GM23338 (cell line): ENCODE measurements around the gene MYOF. TPM values are rescaled to one million over a fixed set of nuclear protein-coding genes. Genes with fewer than 3 reads are reported as not detected.

ENCODE experiments used
- ATAC-seq: fragments of 200-7000 bp; cut with Tn5 transposase; 3 replicates; pipeline ENCODE4 v1.9.1; 2020
- DNase-seq: peaks from one replicate; pipeline ENCODE4 v3.0.0-alpha.2; 2015; ENCODE audit warnings: low spot score
- H2AFZ ChIP-seq: fragments of 200-600 bp; sonication (generic); 2 replicates; pipeline ENCODE4 v1.8.0; 2016; ENCODE audit warnings: antibody characterized with exemption, mild to moderate bottlenecking, moderate library complexity
- H3F3A ChIP-seq: fragments of 200-600 bp; sonication (generic); replicated peaks from 2 replicates; pipeline ENCODE4 v1.8.0; 2017; ENCODE audit warnings: antibody characterized with exemption, mixed run types, low read depth
- H3K27ac ChIP-seq: fragments of 200-600 bp; sonication (generic); 2 replicates; pipeline ENCODE4 v1.6.1; 2016; ENCODE audit warnings: low read depth
- H3K27me3 ChIP-seq: fragments of 200-600 bp; sonication (generic); 2 replicates; pipeline ENCODE4 v1.8.0; 2016; ENCODE audit warnings: mild to moderate bottlenecking, mixed run types, moderate library complexity; ENCODE audit not compliant: insufficient read depth
- H3K36me3 ChIP-seq: fragments of 200-600 bp; sonication (generic); 2 replicates; pipeline ENCODE4 v1.8.0; 2016; ENCODE audit warnings: mild to moderate bottlenecking; ENCODE audit not compliant: insufficient read depth
- H3K4me1 ChIP-seq: fragments of 200-600 bp; sonication (generic); 2 replicates; pipeline ENCODE4 v1.8.0; 2016; ENCODE audit warnings: mild to moderate bottlenecking, moderate library complexity; ENCODE audit not compliant: insufficient read depth
- H3K4me2 ChIP-seq: fragments of 200-600 bp; sonication (generic); 2 replicates; pipeline ENCODE4 v1.7.1; 2017; ENCODE audit warnings: mixed run types
- H3K4me3 ChIP-seq: fragments of 200-600 bp; sonication (generic); 2 replicates; pipeline ENCODE4 v1.6.1; 2016; ENCODE audit warnings: mixed run types
- H3K79me2 ChIP-seq: fragments of 200-600 bp; sonication (generic); replicated peaks from 2 replicates; pipeline ENCODE4 v1.8.0; 2017; ENCODE audit warnings: mild to moderate bottlenecking; ENCODE audit not compliant: insufficient read depth
- H3K9me2 ChIP-seq: fragments of 200-600 bp; sonication (generic); 2 replicates; pipeline ENCODE4 v1.8.0; 2017; ENCODE audit not compliant: insufficient read depth
- H4K20me1 ChIP-seq: fragments of 200-600 bp; sonication (generic); replicated peaks from 2 replicates; pipeline ENCODE4 v1.8.0; 2017; ENCODE audit warnings: mild to moderate bottlenecking; ENCODE audit not compliant: insufficient read depth
- H3K27ac Mint-ChIP-seq: 2 replicates; pipeline ENCODE4 v1.8.0; 2020; ENCODE audit warnings: inconsistent platforms, mild to moderate bottlenecking, moderate library complexity, mixed read lengths
- H3K27me3 Mint-ChIP-seq: 3 replicates; pipeline ENCODE4 v1.8.0; 2022; ENCODE audit warnings: low read depth, mild to moderate bottlenecking, moderate library complexity, mixed read lengths, inconsistent platforms; ENCODE audit not compliant: insufficient read depth, poor library complexity
- H3K36me3 Mint-ChIP-seq: 3 replicates; pipeline ENCODE4 v1.8.0; 2021; ENCODE audit warnings: low read depth, mild to moderate bottlenecking, inconsistent platforms, moderate library complexity, mixed read lengths
- H3K4me1 Mint-ChIP-seq: 3 replicates; pipeline ENCODE4 v1.8.0; 2020; ENCODE audit warnings: mild to moderate bottlenecking, inconsistent platforms, mixed read lengths
- H3K4me3 Mint-ChIP-seq: 3 replicates; pipeline ENCODE4 v1.8.0; 2021; ENCODE audit warnings: moderate library complexity, mild to moderate bottlenecking, inconsistent platforms, mixed read lengths
- H3K9me3 Mint-ChIP-seq: 3 replicates; pipeline ENCODE4 v1.8.0; 2020; ENCODE audit warnings: moderate library complexity, mild to moderate bottlenecking, inconsistent platforms, mixed read lengths
- CREB1 ChIP-seq: fragments of 250-450 bp; sonication (Bioruptor Pico); IDR thresholded peaks from 2 replicates; pipeline ENCODE4 v1.5.0; 2020; ENCODE audit warnings: low read depth, mild to moderate bottlenecking, moderate library complexity
- EZH2 ChIP-seq: fragments of 200-600 bp; sonication (generic); IDR thresholded peaks from one replicate; pipeline ENCODE4 v1.8.0; 2017; ENCODE audit warnings: antibody characterized with exemption, mild to moderate bottlenecking, low read depth; ENCODE audit not compliant: unreplicated experiment
- EZH2phosphoT487 ChIP-seq: fragments of 200-600 bp; sonication (generic); IDR thresholded peaks from one replicate; pipeline ENCODE4 v1.8.1; 2018; ENCODE audit warnings: antibody characterized with exemption; ENCODE audit not compliant: unreplicated experiment
- JUNB ChIP-seq: IDR thresholded peaks from one replicate; pipeline ENCODE4 v1.6.1; 2016; ENCODE audit warnings: antibody characterized with exemption; ENCODE audit not compliant: unreplicated experiment
- NANOG ChIP-seq: IDR thresholded peaks from 2 replicates; pipeline ENCODE4 v1.6.1; 2016; ENCODE audit warnings: antibody characterized with exemption, borderline replicate concordance
- POLR2AphosphoS5 ChIP-seq: IDR thresholded peaks from 2 replicates; pipeline ENCODE4 v1.6.1; 2016; ENCODE audit warnings: antibody characterized with exemption, low read depth
- STAT1 ChIP-seq: IDR thresholded peaks from one replicate; pipeline ENCODE4 v1.6.1; 2016; ENCODE audit warnings: antibody characterized with exemption; ENCODE audit not compliant: unreplicated experiment
- ZNF114 ChIP-seq: fragments of 250-450 bp; sonication (Bioruptor Pico); IDR thresholded peaks from 2 replicates; pipeline ENCODE4 v1.5.0; 2020; ENCODE audit warnings: mild to moderate bottlenecking, moderate library complexity
- ZNF331 ChIP-seq: fragments of 250-450 bp; sonication (Bioruptor Pico); IDR thresholded peaks from 2 replicates; pipeline ENCODE4 v1.5.0; 2020; ENCODE audit warnings: low read depth, mild to moderate bottlenecking, moderate library complexity
- polyA plus RNA-seq: library from polyadenylated mRNA; unstranded; fragments of >200 nt; fragmentation: Nextera tagmentation; extraction: Ambion mirVana; gene quantifications from 2 replicates; pipeline ENCODE4 v1.2.1, GENCODE V29; 2016
- total RNA-seq: library from RNA; depleted of rRNA; stranded (reverse); fragments of >200 nt; shearing (Covaris generic); gene quantifications from 2 replicates; pipeline ENCODE4 v1.2.3, GENCODE V29; 2014
- TF ChIP-seq, protein P1 (sequence below): IDR thresholded peaks from one replicate; pipeline ENCODE4 v1.6.1; 2018; ENCODE audit warnings: antibody characterized with exemption; ENCODE audit not compliant: unreplicated experiment
- TF ChIP-seq, protein P2 (sequence below): fragments of 250-450 bp; sonication (Bioruptor Pico); IDR thresholded peaks from 2 replicates; pipeline ENCODE4 v1.5.0; 2020; ENCODE audit warnings: mild to moderate bottlenecking, moderate library complexity
- TF ChIP-seq, protein P3 (sequence below), 2 experiments: fragments of 200-600 bp in 1 of 2; sonication (generic) in 1 of 2; conservative IDR thresholded peaks; 2 replicates each; pipeline versions ENCODE4 v1.5.1 to v1.6.1; 2016 to 2017; ENCODE audit warnings: antibody characterized with exemption in 2 of 2, low read depth in 2 of 2, mild to moderate bottlenecking in 2 of 2, moderate library complexity in 1 of 2
- TF ChIP-seq, protein P4 (sequence below): IDR thresholded peaks from 2 replicates; pipeline ENCODE4 v1.6.1; 2016; ENCODE audit warnings: antibody characterized with exemption

MYOF gene
- total and polyA plus RNA-seq, 2 experiments from 2014 or later = 0.82 to 1.4 TPM

DNA sequence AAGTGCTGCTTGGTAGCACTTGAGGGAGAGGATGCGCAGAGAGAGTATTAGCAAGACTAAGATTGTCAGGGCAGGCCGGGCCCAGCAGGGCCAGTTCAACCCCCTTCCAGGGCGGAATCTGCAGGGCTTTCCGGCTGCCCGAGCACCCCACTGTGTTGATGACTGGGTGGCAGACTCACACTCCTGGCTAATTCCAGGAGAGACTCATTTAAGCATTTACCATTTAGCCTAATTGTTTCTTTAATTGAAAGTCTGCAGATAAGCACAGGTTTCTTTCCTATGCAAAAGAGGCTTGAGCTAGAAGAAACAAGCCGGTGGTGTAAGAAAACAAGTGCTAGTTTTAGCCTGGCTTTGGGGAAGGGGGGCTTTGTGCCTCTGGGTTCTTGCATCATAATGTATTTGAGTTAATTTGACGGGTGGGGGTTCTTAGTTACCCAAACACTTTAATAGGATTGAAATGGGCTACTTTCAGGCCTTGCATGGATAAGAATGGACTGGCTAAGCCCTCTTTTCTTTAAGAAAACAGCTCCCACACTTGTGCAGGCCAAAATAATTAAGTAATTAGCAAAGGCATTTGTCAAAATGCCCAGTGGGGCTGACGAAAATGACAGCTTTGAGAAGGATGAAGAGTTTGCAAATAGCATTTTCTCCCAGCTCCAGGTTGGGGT, 201.3 kb downstream of the MYOF start:
- Mint-ChIP-seq H3K27ac (peak overlapping the region; percentile 97), H3K4me1 (peaks cover 40% of the 10 kb centered on the region)

More for the DNA sequence above, 201.3 kb downstream of the MYOF start:
- Histone ChIP-seq H3K4me1 (peaks cover 34% of the 10 kb centered on the region; the same call in 1 of the 2 replicates), H3K79me2 (0 out of 2 replicates have a peak, but pooled peaks cover 3% of the 10 kb centered on the region), H3K4me3 (peak overlapping the region; percentile 6; the same call in 1 of the 2 replicates), H3K36me3 (no peaks in the 10 kb centered on the region), H3F3A (peaks cover 10% of the 10 kb centered on the region), H3K9me2 (no peaks in the 10 kb centered on the region; the same call in 1 of the 2 replicates), H3K27me3 (no peaks in the 10 kb centered on the region), H2AFZ (no peak overlapping the region), H3K27ac (peak overlapping the region; percentile 98), H3K4me2 (peak overlapping the region; percentile 36), H4K20me1 (no peaks in the 10 kb centered on the region)
- DNase-seq (peak; percentile 91), ATAC-seq (peak; percentile 89)
- peaks cover 17% of the 10 kb centered on the region for H3K27me3 Mint-ChIP-seq
- TF ChIP-seq, protein P1, sequence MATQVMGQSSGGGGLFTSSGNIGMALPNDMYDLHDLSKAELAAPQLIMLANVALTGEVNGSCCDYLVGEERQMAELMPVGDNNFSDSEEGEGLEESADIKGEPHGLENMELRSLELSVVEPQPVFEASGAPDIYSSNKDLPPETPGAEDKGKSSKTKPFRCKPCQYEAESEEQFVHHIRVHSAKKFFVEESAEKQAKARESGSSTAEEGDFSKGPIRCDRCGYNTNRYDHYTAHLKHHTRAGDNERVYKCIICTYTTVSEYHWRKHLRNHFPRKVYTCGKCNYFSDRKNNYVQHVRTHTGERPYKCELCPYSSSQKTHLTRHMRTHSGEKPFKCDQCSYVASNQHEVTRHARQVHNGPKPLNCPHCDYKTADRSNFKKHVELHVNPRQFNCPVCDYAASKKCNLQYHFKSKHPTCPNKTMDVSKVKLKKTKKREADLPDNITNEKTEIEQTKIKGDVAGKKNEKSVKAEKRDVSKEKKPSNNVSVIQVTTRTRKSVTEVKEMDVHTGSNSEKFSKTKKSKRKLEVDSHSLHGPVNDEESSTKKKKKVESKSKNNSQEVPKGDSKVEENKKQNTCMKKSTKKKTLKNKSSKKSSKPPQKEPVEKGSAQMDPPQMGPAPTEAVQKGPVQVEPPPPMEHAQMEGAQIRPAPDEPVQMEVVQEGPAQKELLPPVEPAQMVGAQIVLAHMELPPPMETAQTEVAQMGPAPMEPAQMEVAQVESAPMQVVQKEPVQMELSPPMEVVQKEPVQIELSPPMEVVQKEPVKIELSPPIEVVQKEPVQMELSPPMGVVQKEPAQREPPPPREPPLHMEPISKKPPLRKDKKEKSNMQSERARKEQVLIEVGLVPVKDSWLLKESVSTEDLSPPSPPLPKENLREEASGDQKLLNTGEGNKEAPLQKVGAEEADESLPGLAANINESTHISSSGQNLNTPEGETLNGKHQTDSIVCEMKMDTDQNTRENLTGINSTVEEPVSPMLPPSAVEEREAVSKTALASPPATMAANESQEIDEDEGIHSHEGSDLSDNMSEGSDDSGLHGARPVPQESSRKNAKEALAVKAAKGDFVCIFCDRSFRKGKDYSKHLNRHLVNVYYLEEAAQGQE = no peak
- TF ChIP-seq, protein P2, sequence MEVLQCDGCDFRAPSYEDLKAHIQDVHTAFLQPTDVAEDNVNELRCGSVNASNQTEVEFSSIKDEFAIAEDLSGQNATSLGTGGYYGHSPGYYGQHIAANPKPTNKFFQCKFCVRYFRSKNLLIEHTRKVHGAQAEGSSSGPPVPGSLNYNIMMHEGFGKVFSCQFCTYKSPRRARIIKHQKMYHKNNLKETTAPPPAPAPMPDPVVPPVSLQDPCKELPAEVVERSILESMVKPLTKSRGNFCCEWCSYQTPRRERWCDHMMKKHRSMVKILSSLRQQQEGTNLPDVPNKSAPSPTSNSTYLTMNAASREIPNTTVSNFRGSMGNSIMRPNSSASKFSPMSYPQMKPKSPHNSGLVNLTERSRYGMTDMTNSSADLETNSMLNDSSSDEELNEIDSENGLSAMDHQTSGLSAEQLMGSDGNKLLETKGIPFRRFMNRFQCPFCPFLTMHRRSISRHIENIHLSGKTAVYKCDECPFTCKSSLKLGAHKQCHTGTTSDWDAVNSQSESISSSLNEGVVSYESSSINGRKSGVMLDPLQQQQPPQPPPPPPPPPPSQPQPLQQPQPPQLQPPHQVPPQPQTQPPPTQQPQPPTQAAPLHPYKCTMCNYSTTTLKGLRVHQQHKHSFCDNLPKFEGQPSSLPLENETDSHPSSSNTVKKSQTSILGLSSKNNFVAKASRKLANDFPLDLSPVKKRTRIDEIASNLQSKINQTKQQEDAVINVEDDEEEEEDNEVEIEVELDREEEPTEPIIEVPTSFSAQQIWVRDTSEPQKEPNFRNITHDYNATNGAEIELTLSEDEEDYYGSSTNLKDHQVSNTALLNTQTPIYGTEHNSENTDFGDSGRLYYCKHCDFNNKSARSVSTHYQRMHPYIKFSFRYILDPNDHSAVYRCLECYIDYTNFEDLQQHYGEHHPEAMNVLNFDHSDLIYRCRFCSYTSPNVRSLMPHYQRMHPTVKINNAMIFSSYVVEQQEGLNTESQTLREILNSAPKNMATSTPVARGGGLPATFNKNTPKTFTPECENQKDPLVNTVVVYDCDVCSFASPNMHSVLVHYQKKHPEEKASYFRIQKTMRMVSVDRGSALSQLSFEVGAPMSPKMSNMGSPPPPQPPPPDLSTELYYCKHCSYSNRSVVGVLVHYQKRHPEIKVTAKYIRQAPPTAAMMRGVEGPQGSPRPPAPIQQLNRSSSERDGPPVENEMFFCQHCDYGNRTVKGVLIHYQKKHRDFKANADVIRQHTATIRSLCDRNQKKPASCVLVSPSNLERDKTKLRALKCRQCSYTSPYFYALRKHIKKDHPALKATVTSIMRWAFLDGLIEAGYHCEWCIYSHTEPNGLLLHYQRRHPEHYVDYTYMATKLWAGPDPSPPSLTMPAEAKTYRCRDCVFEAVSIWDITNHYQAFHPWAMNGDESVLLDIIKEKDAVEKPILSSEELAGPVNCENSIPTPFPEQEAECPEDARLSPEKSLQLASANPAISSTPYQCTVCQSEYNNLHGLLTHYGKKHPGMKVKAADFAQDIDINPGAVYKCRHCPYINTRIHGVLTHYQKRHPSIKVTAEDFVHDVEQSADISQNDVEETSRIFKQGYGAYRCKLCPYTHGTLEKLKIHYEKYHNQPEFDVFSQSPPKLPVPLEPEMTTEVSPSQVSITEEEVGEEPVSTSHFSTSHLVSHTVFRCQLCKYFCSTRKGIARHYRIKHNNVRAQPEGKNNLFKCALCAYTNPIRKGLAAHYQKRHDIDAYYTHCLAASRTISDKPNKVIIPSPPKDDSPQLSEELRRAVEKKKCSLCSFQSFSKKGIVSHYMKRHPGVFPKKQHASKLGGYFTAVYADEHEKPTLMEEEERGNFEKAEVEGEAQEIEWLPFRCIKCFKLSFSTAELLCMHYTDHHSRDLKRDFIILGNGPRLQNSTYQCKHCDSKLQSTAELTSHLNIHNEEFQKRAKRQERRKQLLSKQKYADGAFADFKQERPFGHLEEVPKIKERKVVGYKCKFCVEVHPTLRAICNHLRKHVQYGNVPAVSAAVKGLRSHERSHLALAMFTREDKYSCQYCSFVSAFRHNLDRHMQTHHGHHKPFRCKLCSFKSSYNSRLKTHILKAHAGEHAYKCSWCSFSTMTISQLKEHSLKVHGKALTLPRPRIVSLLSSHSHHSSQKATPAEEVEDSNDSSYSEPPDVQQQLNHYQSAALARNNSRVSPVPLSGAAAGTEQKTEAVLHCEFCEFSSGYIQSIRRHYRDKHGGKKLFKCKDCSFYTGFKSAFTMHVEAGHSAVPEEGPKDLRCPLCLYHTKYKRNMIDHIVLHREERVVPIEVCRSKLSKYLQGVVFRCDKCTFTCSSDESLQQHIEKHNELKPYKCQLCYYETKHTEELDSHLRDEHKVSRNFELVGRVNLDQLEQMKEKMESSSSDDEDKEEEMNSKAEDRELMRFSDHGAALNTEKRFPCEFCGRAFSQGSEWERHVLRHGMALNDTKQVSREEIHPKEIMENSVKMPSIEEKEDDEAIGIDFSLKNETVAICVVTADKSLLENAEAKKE = peak; percentile 74
- TF ChIP-seq, protein P3, sequence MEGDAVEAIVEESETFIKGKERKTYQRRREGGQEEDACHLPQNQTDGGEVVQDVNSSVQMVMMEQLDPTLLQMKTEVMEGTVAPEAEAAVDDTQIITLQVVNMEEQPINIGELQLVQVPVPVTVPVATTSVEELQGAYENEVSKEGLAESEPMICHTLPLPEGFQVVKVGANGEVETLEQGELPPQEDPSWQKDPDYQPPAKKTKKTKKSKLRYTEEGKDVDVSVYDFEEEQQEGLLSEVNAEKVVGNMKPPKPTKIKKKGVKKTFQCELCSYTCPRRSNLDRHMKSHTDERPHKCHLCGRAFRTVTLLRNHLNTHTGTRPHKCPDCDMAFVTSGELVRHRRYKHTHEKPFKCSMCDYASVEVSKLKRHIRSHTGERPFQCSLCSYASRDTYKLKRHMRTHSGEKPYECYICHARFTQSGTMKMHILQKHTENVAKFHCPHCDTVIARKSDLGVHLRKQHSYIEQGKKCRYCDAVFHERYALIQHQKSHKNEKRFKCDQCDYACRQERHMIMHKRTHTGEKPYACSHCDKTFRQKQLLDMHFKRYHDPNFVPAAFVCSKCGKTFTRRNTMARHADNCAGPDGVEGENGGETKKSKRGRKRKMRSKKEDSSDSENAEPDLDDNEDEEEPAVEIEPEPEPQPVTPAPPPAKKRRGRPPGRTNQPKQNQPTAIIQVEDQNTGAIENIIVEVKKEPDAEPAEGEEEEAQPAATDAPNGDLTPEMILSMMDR (conservative IDR thresholded peaks at IDR 0.05; ENCODE audit: low read depth in 2 of 2) = no peak
- TF ChIP-seq POLR2AphosphoS5 (0 out of 2 replicates have a peak, but pooled peaks have one; percentile 21), CREB1 (CRISPR knock-in tag) (peak; percentile 34; the same call in 1 of the 2 replicates), EZH2phosphoT487 (no peak), STAT1 (no peak), NANOG (peak; percentile 97), ZNF331 (CRISPR knock-in tag) (no peak), EZH2 (no peak), JUNB (no peak), ZNF114 (CRISPR knock-in tag) (no peak)
- TF ChIP-seq, protein P4, sequence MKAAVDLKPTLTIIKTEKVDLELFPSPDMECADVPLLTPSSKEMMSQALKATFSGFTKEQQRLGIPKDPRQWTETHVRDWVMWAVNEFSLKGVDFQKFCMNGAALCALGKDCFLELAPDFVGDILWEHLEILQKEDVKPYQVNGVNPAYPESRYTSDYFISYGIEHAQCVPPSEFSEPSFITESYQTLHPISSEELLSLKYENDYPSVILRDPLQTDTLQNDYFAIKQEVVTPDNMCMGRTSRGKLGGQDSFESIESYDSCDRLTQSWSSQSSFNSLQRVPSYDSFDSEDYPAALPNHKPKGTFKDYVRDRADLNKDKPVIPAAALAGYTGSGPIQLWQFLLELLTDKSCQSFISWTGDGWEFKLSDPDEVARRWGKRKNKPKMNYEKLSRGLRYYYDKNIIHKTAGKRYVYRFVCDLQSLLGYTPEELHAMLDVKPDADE = no peak; the same call in 1 of the 2 replicates
- peaks cover 6% of the 10 kb centered on the region; the same call in 1 of the 3 replicates for H3K9me3 Mint-ChIP-seq
- peak overlapping the region; percentile 8; the same call in 2 of the 3 replicates for H3K4me3 Mint-ChIP-seq
- peaks cover 27% of the 10 kb centered on the region for H3K36me3 Mint-ChIP-seq
